ENCODE data around the gene HS6ST2.
"Not testable (repeated sequence)": the region's sequence is repeated elsewhere in the genome, so short reads cannot be mapped to it uniquely, and the experiment has no call there.

HS6ST2 gene
- total RNA-seq, result 0.20 to 0.44 reads per million in 2 donors

DNA sequence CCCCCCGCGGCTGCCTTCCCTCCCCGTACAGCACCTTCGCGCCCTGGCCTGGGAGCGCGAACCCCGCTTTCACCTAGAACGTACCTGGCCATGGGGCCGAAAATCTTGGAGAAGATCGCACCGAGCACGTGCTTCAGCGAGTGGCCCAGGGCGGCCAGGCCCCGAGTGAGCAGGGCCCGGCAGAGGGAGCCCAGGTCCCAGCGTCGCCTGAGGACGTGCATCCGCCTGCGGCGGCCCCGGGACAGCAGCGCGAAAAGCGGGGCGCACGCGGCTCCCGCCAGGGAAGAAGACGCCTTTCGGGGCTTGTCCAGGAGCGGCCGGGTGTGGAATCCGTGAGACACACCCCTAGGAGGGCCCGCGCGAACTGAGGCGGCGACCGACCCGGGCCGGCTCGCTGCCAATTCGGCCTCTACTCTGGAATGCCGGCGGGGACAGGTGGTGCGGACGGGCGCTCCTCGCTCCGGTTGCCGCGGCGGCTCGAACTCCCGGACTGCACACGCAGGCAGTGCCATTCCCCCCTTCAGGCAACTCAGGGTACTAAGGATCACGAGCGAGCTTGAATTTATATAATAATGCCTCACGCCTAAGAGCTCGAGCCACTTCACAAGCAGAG is at the start of gene HS6ST2:
Gene HS6ST2 (minus strand): TSS at position 539 of the 613 bp plus-strand sequence.
- DNase-seq, result peak; percentile 13

DNA sequence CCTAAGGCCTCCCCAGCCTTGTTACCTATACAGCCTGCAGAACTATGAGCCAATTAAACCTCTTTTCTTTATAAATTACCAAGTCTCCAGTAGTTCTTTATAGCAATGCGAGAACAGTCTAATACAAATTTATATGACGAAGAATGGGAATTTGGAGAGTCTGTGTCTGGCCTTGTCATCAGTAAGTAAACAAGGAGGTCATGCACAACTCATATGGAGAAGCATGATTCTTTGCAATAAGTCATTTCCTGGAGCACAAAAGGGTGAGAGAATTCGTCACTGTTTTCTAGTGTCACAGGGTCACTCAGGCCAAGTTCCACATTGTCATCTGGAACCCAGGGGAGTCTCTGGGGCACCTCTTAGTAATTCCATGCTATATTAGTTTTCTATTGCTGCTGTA is 49.0 kb upstream of the HS6ST2 start:
- DNase-seq, result no peak

DNA sequence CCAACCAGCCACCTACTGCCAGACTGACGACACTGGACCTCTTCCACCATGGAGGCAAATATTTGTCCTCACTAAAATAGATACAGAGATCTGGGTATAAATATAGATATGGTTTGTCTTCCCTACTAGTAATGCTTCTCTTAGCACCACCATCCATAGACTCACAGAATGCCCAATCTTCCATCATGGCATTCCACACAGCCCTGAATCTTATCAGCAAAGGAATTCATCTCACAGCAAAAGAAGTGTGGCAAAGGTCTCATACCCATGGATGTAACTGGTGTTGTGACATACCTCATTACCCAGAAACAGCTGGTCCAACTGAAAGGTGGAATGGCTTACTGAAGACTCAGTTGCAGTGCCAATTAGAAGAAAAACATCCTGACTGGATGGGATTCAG is 47.2 kb upstream of the HS6ST2 start:
- DNase-seq, result no peak

DNA sequence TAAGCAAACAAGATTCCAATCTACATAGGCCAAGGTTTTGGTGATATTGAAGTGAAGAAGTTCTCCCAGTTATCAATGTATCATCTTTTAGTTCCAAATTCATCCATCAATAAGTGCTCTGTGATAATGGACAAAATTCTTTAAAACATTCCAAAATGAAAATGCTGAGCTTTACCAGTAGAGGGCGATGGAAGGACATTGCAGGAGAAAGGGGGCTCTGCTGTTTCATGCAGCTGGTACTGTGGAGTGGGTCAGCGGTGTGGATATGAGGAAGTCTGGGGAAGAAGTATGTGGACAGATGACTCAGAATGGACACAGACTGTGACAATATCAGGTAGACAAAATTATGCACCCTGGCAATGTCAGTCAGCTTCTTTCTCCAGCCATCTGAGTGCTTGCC is 46.6 kb upstream of the HS6ST2 start:
- no peak for DNase-seq

DNA sequence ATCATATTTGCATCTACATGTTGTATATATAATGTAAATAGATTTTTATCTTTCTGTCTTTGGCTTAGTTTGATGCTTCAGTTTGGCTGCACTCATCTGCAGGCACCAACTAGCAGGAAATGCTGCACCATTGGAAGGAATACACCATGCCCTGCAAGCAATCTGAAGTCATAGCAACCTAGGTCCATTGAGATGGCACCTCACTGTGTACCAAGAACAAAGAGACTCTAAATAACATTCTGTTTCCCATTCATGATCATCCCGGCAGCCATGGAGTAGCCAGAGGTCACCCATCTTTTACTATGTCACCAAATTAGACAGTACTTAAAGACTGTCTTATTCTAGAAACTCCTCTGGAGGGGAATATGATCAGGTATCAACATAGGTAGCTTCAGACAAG is 40.8 kb upstream of the HS6ST2 start:
- no peak for DNase-seq

DNA sequence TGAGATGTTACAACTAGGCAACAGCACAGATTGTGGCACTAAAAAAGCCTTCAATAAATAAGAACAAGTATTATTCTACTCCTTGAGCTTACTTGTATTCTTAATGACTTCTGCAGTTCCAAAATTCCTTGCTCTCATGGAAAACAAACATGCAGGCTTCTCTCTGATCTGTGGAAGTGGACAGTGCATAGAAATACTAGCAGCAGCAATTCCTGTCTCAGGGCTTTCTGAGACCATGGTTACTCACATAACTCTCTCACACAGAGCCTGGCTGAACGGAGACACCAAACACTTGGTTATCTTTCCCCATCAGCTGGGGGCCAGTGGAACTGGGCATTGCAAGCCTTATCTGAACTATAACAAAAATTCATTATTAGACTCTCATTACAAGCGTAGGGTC is 32.4 kb upstream of the HS6ST2 start:
- no peak for DNase-seq

DNA sequence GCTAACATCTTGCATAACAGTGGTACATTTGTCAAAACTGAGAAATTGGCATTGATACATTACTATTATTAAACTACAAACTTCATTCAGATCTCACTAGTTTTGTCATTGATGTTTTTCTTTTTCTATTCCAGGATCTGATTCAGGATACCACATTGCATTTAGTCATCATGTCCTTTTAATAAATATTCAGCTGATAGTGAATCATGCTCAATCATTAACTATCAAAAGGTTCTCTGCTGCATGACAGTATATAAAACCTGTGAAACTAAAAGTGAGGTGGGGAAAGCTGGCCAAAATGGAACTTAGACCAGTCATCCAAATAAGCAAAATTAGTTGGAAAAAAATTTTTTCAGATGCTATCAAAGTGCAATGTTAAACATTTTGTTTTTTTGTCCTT is 28.1 kb upstream of the HS6ST2 start:
- DNase-seq, result no peak

DNA sequence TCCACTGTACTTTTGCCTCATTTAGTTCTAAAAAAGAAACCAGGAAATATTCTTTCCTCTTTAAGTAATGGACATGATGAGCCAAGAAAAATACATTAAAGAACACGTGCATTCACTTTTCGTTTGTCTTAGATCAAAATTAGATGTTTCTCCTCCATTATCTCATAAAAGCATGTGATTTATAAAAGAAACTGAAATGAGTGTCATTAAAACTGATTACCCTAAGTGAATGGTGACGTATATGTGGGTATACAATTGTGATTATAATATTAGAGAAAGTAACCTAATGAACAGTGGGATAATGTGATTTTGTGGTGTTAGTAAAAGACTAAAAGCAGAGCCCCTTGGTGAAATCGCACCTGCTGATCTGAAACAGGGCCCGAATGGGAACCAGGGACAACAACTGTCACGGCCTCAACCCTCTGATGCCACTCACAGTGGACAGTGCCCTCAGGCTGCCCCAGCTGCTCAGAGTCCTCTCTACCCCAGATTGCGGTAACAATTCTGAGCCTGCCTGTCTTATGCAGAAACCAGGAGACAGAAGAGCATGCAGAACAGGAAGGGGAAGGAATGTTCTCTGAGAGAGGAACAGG is 25.7 kb upstream of the HS6ST2 start:
- DNase-seq, result no peak

DNA sequence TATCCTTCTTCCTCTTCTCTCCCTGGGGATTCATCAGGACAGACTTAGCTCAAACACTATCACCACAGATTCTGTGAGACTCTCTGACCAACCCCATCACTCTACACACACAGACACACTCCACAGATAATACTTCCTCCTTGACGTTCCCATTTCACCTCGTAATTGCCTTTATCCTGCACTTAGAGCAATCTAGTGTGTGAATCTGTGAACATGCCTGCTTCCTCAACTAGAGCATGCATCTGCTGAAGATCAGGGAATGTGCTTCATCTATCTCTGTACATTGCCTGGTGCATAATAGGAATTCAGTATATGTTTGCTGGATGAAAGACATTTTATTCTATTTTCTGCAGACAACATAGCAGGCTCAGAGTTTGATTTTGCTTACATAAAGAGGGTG is 25.1 kb upstream of the HS6ST2 start:
- no peak for DNase-seq

DNA sequence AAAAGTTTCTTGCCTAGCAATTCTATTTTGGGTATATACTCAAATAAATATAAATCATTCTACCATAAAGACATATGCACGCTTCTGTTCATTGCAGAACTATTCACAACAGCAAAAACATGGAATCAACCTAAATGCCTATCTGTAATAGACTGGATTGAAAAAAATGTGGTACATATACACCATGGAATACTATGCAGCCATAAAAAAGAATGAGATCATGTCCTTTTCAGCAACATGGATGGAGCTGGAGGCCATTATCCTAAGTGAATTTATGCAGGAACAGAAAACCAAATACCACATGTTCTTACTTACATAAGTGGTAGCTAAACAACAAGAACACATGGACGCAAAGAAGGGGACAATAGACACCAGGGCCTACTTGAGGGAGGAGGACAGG is 21.6 kb upstream of the HS6ST2 start:
- not testable (repeated sequence) for DNase-seq

DNA sequence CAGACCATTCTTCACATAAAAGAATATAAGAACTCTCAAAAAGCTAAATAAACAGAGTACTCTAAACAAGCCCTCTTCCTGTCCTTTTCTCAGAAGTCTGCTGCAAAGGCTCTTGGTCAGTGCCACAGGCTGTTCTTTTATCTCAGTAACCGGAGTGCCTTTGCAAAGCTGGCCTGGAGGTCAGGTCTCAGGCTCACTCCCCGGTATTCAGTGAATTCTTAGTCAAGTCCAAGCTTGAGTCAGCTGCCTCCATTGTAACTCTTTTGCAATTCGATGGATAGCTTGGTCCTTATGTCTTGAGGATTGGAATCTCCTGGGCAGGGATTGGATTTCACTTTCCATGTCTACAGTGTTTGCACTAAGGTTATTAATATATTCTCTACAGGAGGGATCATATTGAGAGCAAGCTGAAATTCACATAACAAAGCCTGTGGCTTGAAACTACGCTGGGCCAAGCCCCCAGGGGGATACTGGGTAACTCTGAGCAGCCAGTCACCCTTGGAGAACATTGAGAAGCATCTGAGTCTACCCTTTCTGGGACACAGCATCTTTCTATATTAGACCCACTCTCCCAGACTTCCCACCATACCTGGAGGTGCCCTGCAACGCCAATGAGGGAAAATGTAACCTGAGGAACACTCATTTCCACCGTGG is 10.0 kb upstream of the HS6ST2 start:
- no peak for DNase-seq

DNA sequence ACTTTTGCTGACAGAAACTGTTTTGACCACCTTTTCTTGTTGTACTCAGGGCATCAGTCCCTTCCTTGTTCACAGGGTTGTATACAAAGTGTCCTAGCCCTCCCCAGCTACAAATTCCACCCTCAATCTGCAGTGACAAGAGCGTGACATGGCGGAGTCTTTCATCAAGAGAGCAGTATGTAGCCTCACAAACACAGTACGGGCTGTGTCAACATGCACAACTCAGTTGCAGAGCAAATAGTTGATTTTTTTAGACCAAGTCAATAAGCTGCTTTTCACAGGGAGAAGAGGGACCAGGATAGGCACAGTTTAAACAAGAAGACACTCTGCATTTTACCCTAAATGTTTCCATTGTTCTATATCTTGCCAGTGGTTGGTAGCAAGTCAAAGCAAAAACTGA is 8.6 kb upstream of the HS6ST2 start:
- no peak for DNase-seq

DNA sequence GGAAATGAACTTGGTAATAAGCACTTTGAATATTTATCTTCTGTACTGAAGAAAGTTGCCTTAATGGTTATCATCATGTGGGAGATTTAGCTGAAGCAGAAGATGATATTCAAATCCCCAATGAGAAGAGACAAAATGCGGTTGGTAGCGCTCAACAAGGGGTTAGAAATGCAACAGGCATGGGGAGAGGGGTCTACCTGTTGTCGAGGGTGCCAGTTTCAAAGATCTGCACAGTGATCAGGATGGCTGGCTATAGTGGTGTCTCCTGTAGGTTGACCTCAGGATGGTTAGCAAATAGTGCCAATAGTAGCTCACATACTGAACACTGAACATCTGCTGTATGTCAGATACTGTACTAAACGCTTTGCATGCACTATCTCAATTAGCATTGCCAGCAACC is 7.0 kb upstream of the HS6ST2 start:
- no peak for DNase-seq

DNA sequence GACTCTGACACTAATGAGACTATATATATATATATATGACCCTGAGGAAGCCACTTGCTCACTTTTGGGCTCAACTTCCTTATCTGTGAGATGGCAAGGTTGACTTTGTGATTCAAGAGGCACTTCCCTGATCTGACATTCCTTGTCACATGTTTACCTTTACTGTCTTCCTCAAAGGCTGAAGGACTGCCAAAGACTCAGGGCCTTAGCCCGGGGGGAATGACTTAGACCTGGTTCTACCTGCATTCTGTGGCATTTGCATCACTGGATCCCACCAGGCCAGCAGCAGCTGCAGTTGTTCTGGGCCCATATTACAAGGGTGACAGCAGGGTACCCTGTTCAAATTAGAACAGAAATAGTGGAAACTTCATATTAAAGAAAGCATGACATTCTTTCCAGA is 3.1 kb upstream of the HS6ST2 start:
- DNase-seq, result no peak

DNA sequence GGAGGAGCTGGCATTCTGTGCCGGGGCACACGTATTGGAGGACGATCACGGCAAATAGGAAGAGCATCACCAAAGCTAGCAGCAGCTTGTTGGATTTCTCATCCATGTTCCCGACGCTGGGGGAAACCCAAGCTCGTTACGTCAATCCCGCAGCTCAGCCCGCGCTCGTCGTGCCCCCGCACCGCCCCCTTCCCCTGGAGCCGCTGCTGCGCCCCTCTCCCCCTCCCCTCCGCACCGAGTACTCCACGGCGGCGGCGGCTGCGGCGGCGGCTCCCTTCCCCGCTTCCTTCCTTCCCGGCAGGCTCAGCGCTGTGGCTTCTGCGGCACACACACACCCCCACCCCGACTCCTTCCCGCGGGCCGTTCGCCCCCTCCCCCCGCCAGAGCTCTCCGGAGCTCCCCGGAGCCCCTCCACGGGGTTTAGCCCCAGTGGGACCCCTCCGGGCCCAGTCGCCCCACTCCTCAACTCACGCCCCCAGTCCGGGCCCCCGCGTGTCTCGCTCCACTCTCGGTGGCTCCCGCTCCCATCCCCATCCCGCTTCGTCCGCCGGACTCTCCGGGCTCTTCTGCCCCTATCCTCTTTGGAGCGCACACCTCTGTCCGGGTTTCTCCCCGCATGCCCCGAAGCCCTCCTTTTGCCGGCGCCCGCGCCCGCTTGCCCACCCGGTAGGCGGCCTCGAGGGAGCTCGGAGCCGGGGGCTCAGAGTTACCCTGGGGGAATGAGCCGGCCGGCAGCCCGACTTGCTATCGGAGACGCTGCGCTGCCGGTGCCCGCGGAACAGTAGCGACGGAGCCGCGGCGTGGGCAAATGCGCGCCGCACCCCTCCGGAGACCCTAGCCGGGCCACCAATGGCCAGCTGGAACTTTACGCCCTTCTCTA is 978 bp downstream of the HS6ST2 start:
- DNase-seq, result peak; percentile 17

DNA sequence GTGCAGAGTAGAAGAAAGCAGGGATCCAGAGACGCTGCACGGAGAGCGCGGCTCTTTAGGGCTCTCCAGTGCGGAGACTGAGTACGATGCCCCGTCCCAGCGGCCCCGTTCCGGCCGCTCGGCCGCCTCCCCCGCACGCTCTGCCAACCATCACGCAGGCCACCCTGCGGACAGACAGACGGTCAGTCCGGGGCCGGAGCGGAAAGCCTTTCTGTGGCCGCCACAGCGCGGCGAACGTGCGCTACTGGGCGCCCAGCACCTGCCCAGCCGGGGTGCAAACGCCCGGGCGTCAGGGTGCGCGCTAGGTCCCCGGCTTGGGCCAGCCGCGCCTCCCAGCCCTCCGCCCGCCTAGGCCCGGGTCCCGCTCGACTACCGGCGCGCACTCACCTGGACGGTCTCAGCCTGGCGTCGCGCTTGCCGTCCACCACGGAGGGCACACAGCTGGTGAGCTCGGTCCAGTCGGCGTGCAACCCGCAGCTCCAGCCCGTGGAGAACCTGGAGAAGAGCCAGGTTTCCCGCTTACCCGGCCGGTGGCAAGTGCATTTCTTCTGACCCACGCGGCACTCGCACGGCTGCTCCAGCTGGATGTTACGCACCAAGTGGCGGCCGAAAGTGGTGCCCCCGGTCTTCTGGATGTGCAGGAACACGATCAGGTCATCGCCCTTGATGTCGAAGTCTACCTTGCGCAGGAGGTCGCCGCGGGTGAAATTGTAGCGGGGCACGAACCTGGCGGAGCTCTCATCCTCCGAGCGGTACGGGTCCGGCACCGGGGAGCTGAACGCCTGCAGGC is 1.8 kb downstream of the HS6ST2 start:
- no peak for DNase-seq

DNA sequence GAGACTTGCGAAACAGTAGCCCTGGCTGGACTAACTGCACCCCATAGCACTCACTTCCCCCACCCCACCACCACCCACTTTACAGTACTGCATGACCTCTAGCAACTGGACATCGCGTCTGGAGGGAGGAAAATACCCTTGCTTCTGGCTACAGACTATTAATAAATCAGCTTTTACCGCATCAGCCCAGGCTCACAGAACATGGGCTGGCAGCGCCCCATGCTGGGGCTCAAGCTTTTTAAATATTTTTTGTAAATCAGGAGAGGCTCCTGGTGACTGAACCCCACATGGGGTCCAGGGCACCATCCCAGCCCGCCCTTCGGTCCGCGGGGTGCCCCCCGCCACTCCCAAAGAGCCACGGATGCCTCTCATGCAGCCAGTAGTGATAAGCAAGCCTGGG is 2.7 kb downstream of the HS6ST2 start:
- DNase-seq, result no peak

DNA sequence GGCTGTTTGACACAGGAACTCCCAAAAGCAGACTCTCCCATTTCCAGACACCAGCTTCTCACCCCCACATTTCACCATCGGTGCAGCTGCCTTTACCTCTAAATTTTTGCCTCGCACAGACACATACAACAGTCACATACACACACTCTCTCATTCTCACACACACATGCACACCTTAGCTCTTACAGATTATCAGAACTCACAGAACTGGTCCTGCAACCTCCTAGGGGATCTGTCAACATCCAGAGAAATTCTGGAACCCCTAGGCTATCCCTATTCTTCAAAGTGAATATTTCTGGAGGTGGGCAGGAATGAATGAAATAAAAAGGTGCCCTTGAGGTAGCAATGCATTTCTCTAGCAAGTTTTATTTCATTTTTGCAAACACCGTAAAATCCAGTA is 4.1 kb downstream of the HS6ST2 start:
- DNase-seq, result no peak

DNA sequence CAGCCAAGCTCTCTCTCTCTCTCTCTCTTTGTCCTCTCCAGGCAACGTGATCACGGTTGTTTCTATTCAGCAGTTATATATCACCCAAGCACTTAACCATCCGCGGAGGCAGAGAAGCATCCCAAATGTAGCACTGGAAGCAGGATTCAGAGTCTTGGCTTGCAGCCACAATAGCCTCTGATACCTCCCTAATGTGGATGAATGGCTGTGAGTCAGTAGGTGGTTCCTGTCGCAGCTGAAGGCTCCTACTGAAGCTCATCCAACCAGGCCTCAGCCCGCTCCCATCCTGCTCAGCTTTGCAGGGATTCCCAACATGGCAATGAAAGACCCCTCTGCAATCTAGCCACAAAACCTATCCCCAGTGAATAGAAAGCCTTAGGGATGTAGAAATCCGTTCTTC is 5.1 kb downstream of the HS6ST2 start:
- DNase-seq, result no peak

DNA sequence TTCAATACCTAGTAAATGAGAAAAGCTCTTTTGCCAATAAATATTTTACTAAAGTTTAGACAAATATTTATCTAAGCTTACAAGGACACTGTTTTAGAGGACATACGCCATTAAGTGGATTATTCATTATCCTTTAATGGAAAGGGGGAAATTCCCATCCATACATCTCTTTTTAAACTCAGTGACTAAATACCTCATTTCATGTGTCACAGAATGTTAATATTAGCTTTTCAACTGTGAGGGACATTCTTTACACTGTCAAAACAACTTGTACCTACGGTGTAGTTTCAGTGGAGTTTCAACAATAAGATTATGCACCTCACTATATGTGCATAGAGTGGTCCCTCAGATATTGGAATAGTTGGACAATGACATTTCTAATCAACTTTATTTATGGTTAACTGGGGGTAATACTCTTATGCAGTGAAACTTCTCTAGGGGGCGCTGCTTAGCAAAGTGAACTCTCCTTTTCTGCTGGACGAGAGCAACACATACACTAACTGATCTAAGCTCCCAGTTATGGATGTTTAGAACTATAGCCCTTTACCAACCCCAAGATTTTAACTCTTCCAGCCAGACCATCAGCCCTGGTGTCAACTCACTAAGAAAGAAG is 9.7 kb downstream of the HS6ST2 start:
- no peak for DNase-seq

DNA sequence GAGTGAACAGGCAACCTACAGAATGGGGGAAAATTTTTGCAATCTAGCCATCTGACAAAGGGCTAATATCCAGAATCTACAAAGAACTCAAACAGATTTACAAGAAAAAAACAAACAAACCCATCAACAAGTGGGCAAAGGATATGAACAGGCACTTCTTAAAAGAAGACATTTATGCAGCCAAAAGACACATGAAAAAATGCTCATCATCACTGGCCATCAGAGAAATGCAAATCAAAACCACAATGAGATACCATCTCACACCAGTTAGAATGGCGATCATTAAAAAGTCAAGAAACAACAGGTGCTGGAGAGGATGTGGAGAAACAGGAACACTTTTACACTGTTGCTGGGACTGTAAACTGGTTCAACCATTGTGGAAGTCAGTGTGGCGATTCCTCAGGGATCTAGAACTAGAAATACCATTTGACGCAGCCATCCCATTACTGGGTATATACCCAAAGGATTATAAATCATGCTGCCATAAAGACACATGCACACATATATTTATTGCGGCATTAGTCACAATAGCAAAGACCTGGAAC is 13.3 kb downstream of the HS6ST2 start:
- not testable (repeated sequence) for DNase-seq

DNA sequence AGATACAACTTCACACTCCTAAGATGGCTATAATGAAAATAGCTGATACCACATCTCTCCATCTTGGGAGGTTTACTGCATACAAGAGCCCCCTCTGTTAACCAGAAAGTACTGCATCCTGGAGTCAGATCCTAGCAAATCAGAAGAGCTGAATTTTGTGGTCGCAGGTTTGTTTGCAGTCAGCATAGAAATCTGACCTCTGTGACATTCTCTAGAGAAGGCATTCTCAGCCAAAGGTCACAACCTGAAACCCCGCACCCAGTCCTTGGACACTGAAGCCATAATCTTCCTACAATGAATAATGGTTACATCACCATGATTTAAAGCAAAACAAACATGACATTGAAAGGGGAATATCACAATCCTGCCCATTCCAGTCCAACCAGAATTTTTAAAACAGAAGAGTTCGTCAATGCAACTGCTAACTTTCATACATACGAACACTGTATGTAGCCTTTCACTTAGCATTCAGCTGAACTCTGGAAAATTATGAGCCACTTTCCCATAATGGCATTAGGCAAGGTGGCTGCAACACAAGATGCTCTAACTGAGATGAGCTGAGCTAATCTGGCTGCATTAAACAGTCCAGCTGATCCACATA is 17.6 kb downstream of the HS6ST2 start:
- DNase-seq, result no peak
